ENCODE results near the gene NSMCE1.
"Not testable (repeated sequence)": the region's sequence is repeated elsewhere in the genome, so short reads cannot be mapped to it uniquely, and the experiment has no call there.

NSMCE1 gene

GRCh38 chr16:27291722-27292240 lies 23.2 kb upstream of the NSMCE1 start:
- POLR2A ChIA-PET = no interaction called here
- TF ChIP-seq CTCF (IDR thresholded peaks at IDR 0.05; ENCODE audit: insufficient read depth, low read length, missing control alignments) = no peak
- CTCF ChIA-PET = interaction anchor here (0.8 kb wide), 1 partner anchor 18 kb away, joined by 3 read pairs; no protein-coding TSS in a partner anchor
- DNase-seq (ENCODE audit: low read depth, low spot score) = no peak
- no peak overlapping the region for H3K4me3 ChIP-seq (ENCODE audit: low read depth, low read length)

GRCh38 chr16:27291106-27291505 lies 22.5 kb upstream of the NSMCE1 start:
- no peak for TF ChIP-seq CTCF (IDR thresholded peaks at IDR 0.05; ENCODE audit: insufficient read depth, low read length, missing control alignments)
- ChIA-PET CTCF (interaction anchor here (1.1 kb wide), 1 partner anchor 77 kb away, joined by 3 read pairs; no protein-coding TSS in a partner anchor), POLR2A (no interaction called here)
- no peak overlapping the region for H3K4me3 ChIP-seq (ENCODE audit: low read depth, low read length)
- DNase-seq (ENCODE audit: low read depth, low spot score) = no peak

- no peak for DNase-seq (ENCODE audit: low read depth, low spot score)
- POLR2A ChIA-PET = no interaction called here
- CTCF ChIA-PET = interaction anchor here (1.1 kb wide), 1 partner anchor 78 kb away, joined by 3 read pairs; no protein-coding TSS in a partner anchor
- no peak for TF ChIP-seq CTCF (IDR thresholded peaks at IDR 0.05; ENCODE audit: insufficient read depth, low read length, missing control alignments)
- no peak overlapping the region for H3K4me3 ChIP-seq (ENCODE audit: low read depth, low read length)
Measured at GRCh38 chr16:27290562-27290961, 22.0 kb upstream of the NSMCE1 start.

- ChIA-PET CTCF (no interaction called here), POLR2A (no interaction called here)
- no peak for TF ChIP-seq CTCF (IDR thresholded peaks at IDR 0.05; ENCODE audit: insufficient read depth, low read length, missing control alignments)
- DNase-seq (ENCODE audit: low read depth, low spot score) = no peak
- no peak overlapping the region for H3K4me3 ChIP-seq (ENCODE audit: low read depth, low read length)
Measured at GRCh38 chr16:27289669-27290068, 21.1 kb upstream of the NSMCE1 start.

- CTCF ChIA-PET; POLR2A ChIA-PET; H3K4me3 ChIP-seq (ENCODE audit: low read depth, low read length): not testable (repeated sequence)
Measured at GRCh38 chr16:27288313-27288712, 19.7 kb upstream of the NSMCE1 start.

GRCh38 chr16:27287887-27288286 lies 19.3 kb upstream of the NSMCE1 start:
- ChIA-PET CTCF (interaction anchor here (1.1 to 1.5 kb wide), 3 partner anchors 15 to 28 kb away, joined by 3 to 4 read pairs (median 3); no protein-coding TSS in a partner anchor), POLR2A (no interaction called here)
- TF ChIP-seq CTCF (IDR thresholded peaks at IDR 0.05; ENCODE audit: insufficient read depth, low read length, missing control alignments) = no peak
- no peak overlapping the region for H3K4me3 ChIP-seq (ENCODE audit: low read depth, low read length)
- no peak for DNase-seq (ENCODE audit: low read depth, low spot score)

More at GRCh38 chr16:27288313-27288712, 19.7 kb upstream of the NSMCE1 start:
- not testable (repeated sequence) for DNase-seq (ENCODE audit: low read depth, low spot score)
